HG03460 (cell line): ENCODE results near the gene EDNRA.
A peak's percentile ranks its signal among the peaks of the same experiment; 100 is the strongest.

Experiments used
- ATAC-seq: cut with Tn5 transposase; IDR thresholded peaks from one replicate; pipeline ENCODE4 v1.9.1; 2021; ENCODE audit not compliant: unreplicated experiment

Gene EDNRA

DNA sequence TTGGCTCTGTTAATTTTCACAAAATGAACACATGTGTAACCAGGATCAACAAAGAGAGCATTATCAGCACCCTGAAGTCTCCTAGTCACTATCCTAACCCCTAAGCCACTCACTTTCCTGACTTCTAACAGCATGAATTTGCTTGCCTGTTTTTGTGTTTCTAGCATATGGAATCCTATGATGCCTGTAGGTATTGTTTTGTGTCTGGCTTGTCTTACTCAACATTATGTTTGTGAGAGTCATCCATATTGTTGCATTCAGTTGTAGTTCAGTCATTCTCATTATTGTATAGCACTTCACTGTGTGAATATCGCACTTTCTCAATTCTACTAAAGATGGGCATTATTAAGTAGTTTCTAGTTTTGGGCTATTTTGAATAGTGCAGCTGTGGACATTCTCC is 15.6 kb downstream of the EDNRA start:
- no peak for ATAC-seq

DNA sequence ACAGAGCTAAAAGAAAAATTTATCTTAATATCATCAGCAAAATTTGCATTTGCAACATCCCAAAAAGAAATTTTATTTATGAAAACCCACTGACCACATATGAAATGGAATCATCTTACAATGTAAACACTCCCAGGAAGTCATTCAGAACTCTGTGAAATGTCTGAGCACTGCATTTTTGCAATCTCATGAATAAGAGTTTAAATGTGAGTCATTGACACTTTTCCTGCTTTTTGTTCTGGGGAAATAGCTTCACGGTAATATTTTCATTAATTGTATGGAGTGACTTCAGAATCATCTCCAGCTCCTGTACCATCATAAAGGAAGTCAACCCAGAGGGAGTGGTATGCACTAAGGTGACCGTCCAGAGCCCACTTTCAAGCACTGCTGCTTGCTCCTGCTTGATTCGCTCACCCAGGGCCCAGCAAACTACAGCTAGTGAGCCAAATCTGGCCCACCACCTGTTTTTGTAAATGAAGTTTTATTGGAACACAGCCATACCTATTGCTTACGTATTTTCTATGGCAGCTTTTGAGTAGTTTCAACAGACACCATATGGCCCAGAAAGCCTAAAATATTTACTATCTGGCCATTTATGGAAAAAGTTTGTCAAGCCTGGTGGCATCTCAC is 17.2 kb downstream of the EDNRA start:
- ATAC-seq: no peak

DNA sequence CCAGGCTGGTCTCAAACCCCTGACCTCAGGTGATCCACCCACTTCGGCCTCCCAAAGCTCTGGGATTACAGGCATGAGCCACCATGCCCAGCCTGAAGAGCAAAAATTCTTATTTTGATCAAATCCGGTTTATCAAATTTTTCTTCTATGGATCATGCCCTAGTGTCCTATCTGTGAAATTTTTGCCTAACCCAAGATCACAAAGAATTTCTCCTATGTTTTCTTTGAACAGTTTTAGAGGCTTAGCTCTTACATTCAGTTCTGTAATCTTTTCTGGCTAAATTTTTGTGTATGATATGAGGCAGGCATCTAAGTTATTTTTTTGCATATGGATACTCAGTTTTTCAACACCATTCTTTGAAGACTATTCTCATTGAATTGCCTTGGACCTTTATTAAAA is 27.4 kb downstream of the EDNRA start:
- no peak for ATAC-seq

DNA sequence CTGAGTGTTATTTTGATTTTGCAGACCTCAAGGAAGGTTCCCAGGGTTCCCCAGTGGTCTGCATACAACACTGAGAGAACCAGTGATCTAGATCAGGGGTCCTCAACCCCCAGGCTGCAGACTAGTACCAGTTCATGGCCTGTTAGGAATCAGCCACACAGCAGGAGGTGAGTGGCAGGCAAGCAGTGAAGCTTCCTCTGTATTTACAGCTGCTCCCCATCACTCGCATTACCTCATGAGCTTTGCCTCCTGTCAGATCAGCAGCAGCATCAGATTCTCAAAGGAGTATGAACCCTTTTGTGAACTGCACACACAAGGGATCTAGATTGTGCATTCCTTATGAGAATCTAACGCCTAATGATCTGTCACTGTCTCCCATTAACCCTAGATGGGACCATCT is 28.5 kb downstream of the EDNRA start:
- no peak for ATAC-seq

DNA sequence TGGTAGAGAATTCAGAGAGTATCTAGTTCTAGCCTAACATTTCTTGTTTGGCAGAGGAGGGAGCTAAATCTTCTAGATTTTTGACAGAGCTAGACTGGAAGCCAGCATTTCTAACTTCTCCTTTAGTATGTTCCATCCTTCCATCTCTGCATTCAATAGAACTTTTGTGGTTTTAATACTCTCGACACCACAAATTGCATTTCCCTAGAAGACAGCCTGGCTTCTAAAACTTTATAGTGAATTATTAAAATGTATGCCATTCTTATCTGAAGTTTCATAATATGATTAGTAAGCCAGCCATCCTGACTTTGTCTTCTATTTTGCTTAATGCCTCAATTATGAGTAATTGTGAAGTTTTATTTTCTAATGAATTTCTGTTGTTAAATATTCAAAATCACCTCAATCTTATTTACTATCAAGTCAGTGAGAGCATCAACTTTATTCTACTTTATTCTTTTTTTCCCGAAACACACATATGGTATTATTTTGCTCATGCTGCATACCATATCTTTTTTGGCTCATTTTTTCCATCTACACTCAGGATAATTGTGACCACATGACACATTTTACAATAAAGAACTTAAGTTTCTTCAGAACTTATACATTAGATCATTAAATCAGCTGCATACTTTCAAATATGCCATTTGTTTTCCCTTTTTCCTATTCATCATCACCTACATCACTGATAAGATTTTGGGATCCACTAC is 30.2 kb downstream of the EDNRA start:
- ATAC-seq: no peak

DNA sequence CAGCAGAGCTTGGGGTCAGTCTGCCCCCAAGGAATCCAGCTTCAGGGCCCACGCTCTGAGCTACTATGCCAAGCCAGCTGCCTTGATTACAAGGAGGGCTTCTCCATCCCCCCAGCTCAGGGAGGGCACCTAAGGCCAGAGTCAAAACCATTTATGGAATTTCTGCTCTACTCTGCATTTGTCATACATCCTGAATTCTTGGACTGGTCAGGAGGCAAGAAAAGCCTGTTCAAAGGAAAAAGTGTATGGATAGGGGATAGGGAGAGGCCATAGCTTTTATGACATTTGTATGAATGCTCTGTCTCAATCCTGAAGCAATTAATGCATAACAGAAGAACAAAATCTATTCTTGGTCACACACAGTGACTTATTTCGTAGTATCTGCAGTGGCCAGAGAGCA is 32.2 kb downstream of the EDNRA start:
- ATAC-seq: no peak

DNA sequence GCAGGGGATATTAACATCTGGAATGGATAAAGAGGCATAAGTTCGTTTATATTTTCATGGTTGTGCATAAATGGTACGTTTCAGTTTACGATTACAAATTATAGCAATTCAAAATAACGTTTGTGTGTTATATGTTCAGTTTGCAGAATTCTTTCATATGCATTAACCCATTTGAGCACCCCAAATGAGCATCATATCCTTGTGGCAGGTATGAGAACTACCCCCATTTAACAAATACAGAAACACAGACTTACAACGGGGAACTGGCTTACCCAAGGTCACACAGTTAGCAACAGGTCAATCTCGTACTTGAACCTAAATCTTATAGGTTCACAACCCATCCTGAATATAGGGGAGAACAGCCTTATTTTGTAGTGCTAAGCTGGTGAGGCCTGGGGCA is 33.1 kb downstream of the EDNRA start:
- no peak for ATAC-seq

DNA sequence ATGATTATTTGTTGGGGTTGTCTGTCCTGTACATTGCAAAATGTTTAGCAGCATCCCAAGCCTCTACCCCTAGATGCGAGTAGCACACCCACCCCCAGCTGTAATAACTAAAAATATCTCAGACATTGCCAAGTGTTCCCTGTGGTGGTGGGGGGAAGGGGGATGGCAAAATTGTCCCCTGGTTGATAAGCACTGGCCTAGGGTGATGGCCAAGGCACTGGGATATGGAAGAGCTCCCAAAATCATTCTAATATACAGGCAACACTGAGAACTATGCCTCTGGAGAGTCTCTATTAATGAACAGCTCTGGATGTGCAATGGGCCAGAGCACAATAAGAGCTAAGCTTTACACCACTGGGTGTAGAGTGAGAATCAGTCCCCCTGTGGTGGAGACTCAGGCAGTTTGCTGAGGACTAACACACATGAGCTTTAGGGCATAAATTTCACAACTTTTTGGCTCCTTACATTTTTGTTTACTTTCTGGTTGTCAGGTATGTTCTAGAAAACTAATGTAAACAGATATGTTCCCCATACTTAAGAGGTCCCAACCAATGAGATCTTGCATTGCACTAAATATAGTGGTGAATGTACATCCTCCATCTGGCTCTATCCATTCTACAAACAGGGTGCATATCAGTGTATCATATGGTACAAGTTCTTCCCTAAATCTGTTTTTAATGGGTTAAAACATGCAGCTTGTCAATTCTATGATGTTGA is 34.5 kb downstream of the EDNRA start:
- no peak for ATAC-seq

DNA sequence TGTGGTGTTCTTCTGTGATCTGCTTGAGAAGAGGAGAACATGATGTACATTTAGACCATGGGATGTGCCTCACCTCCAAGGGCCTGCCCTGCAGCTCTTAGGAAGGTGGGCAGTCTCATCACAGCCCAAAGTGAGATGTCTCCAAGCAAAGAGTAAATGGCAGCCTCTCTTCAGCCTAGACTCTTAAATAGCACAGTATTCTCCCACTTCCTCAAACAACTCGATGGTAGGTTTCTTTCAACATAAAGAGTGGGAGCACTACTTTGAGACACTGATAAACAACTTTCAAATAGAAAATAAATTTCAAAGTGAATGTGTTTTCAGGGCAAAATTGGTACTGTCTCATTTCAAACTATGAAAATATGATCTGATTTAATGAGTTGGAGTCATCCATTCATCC is 35.2 kb downstream of the EDNRA start:
- no peak for ATAC-seq

DNA sequence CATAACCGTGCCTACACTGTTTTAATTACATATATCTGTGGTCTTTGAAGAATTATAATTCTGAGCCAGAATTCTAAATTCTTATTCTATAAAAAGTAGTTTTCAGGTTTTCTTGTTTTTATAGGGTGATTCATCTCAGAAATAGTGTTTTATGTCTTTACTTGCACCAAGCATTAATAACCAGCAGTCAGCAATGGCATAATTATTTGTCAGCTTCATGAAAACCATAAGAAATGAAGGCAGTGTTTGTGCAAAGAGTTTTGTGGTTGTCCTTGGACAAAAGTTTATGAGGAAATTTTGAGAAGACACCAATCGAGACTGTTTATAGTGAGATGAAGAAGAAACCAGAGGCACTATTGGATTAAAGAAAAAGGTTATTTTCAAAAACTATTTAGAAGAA is 37.2 kb downstream of the EDNRA start:
- no peak for ATAC-seq

DNA sequence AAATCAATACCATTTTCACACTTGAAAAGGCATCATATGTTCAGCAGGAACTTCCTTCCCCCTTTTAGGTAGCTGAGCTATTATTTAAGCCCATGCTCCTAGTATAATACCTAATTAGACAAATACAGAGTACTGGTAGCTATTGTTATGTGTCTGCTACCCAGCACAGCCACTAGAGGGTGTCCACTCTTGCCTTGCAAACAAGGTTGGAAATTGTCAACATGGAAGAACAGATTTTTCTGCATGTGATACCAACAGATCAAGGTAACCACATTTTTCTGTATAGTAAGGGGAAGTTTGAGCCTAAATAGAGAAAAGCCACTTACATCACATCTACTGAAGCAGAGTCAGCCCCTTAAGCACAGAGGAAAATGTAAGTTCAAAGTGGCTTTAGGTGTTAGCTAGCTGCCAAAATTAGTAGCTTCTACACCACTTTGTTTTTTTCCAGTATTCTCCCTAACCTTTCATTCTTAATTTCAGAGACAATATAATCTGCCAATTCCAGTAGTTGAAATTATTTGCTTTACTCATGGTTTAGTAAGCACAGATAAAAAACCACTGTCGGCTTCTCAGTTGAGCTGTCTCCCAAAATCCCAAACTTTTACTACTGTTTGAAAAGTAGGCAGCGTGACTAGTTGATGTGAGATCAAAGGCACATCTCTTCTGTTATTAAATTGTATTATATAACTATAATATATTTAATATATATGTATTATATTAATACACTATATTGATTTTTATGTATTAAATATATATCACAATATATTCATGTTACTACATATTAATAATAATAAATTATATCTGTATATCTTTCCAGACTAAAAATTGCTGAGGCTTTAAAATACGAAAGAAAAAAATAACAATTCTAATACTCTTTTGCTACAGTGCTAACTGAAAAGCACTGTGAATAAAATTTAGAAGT is 38.2 kb downstream of the EDNRA start:
- peak; percentile 89 for ATAC-seq

DNA sequence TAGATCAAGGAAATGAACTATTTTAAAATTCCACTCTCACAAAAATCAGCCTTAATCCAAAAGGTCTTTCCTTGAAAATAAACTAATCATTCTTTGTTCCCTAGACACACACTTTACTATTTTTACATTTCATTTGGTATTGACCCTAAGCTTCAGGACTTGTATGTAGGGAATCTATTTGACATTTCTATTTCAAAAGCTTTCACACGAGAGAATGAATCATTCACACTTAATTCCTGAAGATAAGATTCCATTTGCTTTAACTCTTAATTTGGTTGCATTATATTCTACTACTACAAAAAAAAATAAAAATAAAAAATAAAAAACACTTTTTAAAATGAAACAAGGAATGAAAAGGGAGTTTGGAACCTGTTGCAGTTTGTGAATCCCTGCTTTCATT is 43.7 kb downstream of the EDNRA start:
- ATAC-seq: no peak

DNA sequence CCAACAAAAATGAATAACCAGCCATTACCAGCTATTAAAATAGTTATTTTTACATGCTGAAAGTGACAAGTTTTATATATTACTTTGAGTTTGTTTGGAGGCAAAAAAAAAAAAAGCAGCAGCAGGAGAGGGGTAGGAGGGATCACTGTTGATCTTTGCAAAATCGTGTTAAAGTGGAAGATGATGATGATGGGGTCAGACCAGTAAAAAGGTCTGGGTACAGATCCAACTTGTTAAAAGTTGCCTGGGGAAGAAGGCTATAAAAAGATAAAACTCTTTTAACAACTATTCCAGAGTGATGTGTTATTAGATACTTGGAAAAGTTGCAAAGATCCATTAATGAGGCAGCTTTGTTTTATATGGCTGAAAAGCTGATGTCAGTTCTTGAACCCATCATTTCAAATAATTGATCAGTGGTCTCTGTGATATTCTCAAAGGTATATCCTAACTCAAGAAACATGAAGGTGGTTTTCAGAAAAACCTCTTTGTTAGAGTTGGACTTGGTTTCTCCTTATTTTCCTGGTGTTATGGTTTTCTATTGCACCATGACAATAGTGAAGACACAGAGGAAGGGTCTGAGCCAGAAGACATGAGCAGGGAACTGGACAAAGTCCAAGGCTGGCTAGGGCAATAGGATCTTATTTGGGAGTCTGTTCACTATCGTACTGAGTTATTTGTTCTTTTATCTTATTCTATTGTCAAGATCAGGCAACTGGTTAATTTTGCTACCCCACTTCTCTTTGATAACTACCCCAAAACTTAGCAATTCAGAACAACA is 44.8 kb downstream of the EDNRA start:
- ATAC-seq: no peak

DNA sequence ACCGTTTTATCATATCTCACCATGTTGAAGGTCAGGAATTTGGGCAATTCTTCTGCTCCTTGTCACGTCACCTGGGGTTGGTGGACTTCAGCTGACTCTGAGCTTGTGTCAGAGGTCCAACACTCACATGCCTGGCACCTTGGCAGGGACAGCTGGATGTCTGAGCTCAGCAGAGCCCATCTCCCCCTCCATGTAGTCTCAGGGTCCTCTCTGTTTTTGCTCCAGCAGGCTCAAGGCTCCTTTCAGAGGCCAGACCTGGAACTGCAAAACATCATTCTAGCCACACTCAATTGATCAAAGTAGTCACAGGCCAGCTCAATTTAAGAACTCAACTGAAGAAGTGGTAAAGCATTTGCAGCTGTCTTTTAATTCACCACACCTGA is 45.4 kb downstream of the EDNRA start:
- no peak for ATAC-seq

DNA sequence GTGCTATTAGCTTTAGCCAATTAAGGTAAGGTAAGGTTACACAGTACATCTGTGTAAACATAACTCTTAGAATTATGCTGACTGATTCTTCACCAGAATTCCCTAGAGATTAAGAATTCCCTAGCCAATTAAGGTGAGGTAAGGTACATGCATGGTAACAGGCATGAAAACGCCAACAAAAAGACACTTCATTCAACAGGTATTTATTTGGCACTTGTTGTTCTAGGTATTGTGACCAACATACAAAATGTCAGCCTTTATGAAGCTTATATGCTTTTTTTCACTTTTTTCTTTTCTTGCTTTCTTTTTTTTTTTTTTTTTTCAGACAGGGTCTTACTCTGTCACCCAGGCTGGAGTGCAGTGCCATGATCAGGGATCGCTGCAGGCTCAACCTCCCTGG is 47.2 kb downstream of the EDNRA start:
- ATAC-seq: no peak

DNA sequence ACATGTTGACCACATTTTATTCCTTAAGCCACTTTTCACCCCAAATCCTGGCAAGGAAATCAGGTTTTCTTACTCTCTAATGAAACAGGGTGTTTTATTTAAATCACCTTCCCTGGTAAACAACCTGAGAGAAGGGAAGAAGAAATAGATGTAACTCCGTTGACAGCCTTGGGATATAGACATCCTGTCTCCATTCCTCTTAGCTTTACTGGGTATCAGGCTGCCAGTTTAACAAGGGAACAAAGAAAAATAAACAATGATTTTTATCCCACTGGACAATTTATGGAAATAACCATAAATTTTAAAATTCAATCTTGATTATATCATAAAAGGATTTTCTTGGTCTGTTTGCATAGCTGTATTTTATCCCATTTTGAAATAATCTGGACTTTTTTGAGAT is 49.2 kb downstream of the EDNRA start:
- no peak for ATAC-seq

DNA sequence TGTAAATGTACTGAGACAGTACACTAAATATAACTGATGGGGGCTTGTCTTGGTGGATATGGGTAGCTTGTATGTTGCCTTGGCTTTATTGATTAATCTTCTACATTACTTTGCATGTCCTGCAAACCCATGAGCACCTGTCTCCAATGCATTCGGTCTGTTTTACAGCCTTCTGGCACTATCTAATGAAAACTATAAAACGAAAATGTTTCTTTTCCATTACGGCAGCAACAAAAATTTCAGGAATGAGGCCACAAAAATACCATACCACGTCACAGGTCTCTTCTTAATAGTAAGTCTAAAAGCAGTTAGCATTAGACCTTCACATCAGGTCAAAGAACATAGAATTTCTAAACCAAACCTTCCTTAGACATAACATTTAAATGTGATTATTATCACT is 49.8 kb downstream of the EDNRA start:
- ATAC-seq: no peak

DNA sequence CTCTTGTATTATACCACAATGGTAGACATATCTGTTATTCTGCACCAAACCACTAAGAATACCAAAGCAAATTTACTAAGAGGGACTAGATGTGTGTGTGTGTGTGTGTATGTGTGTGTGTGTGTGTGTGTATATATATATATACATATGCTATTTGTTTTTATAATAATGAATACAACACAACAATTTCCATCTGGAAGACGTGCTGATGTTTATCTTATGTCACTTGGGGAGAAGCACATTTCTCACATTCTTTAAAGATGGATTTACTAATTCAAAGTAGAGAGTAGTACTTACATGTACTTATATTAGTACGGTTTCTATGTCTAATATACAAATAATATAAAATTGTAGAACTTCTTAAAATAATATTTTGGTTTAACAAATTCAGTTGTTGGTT is 52.0 kb downstream of the EDNRA start:
- no peak for ATAC-seq

DNA sequence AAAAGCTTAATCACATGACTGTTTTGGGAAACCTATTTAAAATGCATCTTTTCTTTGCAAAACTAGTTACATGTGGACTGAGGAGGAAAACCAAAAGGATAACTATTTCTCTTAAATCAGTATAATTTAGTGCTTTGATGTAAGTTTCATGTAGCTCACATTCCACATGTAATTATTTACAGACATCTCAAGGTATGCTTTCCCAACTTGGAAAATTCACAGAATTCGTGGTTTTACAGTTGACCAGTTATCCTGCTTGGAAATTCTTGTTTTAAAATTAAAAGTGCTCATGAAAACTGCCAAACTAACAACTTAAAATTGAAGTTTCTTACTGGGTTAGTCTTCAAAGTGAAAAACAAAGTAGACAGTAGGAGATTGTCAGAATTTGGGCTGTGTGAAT is 52.4 kb downstream of the EDNRA start:
- ATAC-seq: no peak

DNA sequence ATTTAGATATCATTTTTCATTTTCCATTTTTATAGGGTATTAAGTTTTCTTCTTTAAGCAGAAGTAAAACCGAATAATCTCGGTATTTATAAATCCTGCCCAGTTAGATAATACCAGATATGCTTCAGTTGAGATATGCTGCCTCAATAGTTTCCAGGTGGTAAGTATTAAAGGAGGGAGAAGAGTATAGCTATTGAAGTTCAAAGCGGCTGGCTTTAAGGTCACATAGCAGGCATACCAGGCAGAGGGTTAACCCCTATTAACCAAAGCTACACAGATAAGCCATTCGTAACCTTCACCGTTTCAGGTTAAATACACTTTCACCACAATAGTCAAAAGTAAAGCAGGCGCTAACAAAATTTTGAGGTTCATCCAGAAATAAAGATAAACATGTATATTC is 54.2 kb downstream of the EDNRA start:
- no peak for ATAC-seq

DNA sequence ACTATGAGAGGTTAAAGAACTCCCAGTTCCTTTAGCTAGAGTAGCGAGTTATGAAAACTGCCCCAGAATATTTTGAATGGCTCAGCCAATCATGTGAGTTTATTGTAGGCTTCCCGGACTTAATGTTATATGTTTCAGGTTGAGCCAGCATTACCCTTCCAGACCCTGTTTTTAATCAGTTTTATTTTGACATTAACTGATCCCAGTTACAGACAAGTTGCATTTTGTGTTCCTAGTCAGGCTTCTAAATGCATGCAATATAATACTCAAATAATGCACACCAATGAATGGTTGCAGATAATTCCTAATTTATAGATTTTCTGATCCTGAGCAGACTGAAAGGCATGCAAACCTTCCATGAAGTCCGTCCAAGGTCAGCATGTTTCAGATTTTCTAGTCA is 57.8 kb downstream of the EDNRA start:
- no peak for ATAC-seq
